Astrocyte of the cerebellum (primary cell): ENCODE results near the gene COL6A3.
A peak's percentile ranks its signal among the peaks of the same experiment; 100 is the strongest.

Experiments used
- DNase-seq: peaks from one replicate; pipeline ENCODE4 v3.0.0-alpha.2; 2011; ENCODE audit warnings: low read depth
- H3K4me3 ChIP-seq: 2 replicates; pipeline ENCODE4 v1.5.1; 2011; ENCODE audit warnings: mild to moderate bottlenecking, low read depth, low read length, moderate library complexity
- CTCF ChIP-seq: IDR thresholded peaks from 2 replicates; pipeline ENCODE4 v1.5.1; 2012; ENCODE audit warnings: low read length, low read depth, moderate library complexity, mild to moderate bottlenecking; ENCODE audit errors: missing control alignments
- in situ Hi-C: cut with HindIII; loops from 2 replicates; pipeline ENCODE4 v1.10.0; 2017; ENCODE audit warnings: low sequenced_read_pairs

The COL6A3 gene

GRCh38 chr2:237283131-237283928 lies 130.6 kb downstream of the COL6A3 start:
- H3K4me3 ChIP-seq = no peak overlapping the region
- TF ChIP-seq CTCF = no peak
- no peak for DNase-seq
- in situ Hi-C loops = no loop called here

DNA sequence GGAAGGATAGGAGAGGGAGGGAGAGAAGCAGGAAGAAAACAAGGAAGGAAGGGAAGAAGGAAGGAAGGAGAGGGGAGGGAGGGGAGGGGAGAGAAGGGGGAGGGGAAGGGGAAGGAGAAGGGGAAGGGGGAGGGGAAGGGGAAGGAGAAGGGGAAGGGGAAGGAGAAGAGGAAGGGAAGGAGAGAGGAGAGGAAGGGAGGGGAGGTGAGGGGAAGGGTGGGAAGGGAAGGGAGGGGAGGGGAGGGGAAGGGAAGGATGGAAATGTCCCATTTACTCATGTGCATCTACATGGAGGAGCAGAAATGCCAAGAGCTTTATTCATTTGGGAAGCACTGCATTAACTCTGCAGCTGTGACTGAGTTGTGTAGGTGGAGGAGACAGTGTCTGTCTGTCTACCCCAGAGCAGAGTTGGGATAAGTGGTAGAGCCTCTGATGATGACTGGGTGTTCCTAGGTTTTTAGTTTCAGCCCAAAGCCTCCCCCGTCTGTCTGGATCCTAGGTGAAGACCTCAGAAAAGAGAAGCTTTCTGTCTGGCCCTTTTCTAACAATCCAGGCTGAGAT lies 131.3 kb downstream of the COL6A3 start:
- in situ Hi-C loops = no loop called here
- no peak for DNase-seq
- H3K4me3 ChIP-seq = no peak overlapping the region
- TF ChIP-seq CTCF = no peak

DNA sequence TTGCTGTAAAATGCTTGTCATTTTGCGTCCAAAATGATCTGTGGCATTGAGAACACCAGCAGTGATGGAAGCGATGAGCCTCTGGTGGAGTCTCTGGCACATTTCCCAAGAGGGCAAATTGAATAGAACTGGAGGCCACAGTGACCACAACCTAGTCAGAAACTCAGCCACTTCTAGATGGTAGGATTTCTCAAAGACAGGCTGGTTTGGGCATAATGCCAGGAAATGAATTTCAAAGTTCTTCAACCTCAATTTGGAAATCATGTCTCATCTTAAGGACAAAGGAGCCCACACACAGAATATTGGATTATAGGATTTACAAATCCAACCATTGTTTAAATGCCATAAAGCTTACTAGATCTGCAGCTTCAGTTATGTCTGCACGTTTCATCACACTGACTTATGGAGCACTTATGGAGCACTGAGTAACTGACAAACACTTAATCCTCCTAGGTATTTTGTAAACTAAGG lies 132.1 kb downstream of the COL6A3 start:
- DNase-seq = peak; percentile 74
- H3K4me3 ChIP-seq = no peak overlapping the region
- in situ Hi-C loops = no loop called here
- no peak for TF ChIP-seq CTCF

GRCh38 chr2:237280939-237281338 lies 133.0 kb downstream of the COL6A3 start:
- TF ChIP-seq CTCF = no peak
- in situ Hi-C loops = no loop called here
- H3K4me3 ChIP-seq = no peak overlapping the region
- DNase-seq = no peak

DNA sequence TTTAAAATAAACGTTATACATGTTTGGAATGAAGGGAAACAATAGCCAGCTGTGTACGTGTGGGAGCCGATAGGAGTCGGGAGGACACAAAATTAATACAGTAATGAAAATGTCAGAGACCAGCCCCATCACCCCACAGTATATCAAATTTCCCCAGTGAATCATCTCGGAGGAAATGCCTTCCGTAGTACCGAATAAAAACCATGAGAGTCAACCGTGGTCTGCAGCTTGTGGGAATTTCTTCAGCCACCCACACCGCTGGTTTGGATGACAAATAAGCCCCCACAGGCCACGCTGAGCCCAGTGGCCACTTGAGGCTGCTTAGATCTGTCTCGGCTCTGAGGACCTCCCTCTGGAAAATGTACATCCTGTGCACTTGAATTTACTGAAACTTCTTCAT lies 133.7 kb downstream of the COL6A3 start:
- peak; percentile 91 for DNase-seq
- no peak for TF ChIP-seq CTCF
- in situ Hi-C loops = no loop called here
- H3K4me3 ChIP-seq = no peak overlapping the region

- TF ChIP-seq CTCF = no peak
These were observed 134.8 kb downstream of the COL6A3 start for GRCh38 chr2:237279012-237279768.

More at GRCh38 chr2:237279012-237279768, 134.8 kb downstream of the COL6A3 start:
- in situ Hi-C loops = no loop called here
- DNase-seq = no peak
- H3K4me3 ChIP-seq = no peak overlapping the region
